Ascending aorta (tissue), 2 donors: Measurements from ENCODE around the gene ITSN1. TPM values are rescaled to one million over a fixed set of nuclear protein-coding genes. Genes with fewer than 3 reads are reported as not detected.
"Not testable (repeated sequence)": the region's sequence is repeated elsewhere in the genome, so short reads cannot be mapped to it uniquely, and the experiment has no call there.

Source experiments
- DNase-seq, 2 donors: peaks; one replicate each; pipeline ENCODE4 v3.0.0-alpha.2; 2019; ENCODE audit warnings: low spot score in 2 of 2
- H3K27ac ChIP-seq, 2 donors: fragments of 200-600 bp; sonication (generic); one replicate each; pipeline ENCODE4 v1.5.1; 2016 to 2017; ENCODE audit warnings: mild to moderate bottlenecking in 1 of 2
- H3K27me3 ChIP-seq: fragments of 200-600 bp; sonication (generic); one replicate; pipeline ENCODE4 v1.5.1; 2017
- H3K36me3 ChIP-seq, 2 donors: fragments of 200-600 bp; sonication (generic); one replicate each; pipeline ENCODE4 v1.5.1; 2016
- H3K4me1 ChIP-seq, 2 donors: fragments of 200-600 bp; sonication (generic); one replicate each; pipeline ENCODE4 v1.5.1; 2016 to 2017; ENCODE audit warnings: mild to moderate bottlenecking in 1 of 2
- H3K4me3 ChIP-seq, 2 donors: fragments of 200-600 bp; sonication (generic); one replicate each; pipeline ENCODE4 v1.5.1; 2016 to 2017; ENCODE audit warnings: mild to moderate bottlenecking in 1 of 2
- H3K9me3 ChIP-seq, 2 donors: fragments of 200-600 bp; sonication (generic); one replicate each; pipeline ENCODE4 v1.5.1; 2016
- intact Hi-C: fragments of 100-400 bp; cut with DNase I; formaldehyde crosslinking; loops from one replicate; pipeline ENCODE4 v1.15.1; 2023
- total RNA-seq: library from RNA; depleted of rRNA; stranded (reverse); fragments of >200 nt; gene quantifications from one replicate; pipeline ENCODE4 v1.1.0, GENCODE V29; 2016
- TF ChIP-seq, protein P1 (sequence below), 3 experiments: fragments of 200-600 bp in 2 of 3; fragments of 450-650 bp in 1 of 3; sonication (generic) in 2 of 3; IDR thresholded peaks; one replicate each; pipeline ENCODE4 v1.5.1; 2016 to 2019; ENCODE audit warnings: antibody characterized with exemption in 3 of 3, mild to moderate bottlenecking in 1 of 3, moderate library complexity in 1 of 3

The ITSN1 gene
- total RNA-seq, 1 donor from 2014 or later, result 95.0 TPM

DNA sequence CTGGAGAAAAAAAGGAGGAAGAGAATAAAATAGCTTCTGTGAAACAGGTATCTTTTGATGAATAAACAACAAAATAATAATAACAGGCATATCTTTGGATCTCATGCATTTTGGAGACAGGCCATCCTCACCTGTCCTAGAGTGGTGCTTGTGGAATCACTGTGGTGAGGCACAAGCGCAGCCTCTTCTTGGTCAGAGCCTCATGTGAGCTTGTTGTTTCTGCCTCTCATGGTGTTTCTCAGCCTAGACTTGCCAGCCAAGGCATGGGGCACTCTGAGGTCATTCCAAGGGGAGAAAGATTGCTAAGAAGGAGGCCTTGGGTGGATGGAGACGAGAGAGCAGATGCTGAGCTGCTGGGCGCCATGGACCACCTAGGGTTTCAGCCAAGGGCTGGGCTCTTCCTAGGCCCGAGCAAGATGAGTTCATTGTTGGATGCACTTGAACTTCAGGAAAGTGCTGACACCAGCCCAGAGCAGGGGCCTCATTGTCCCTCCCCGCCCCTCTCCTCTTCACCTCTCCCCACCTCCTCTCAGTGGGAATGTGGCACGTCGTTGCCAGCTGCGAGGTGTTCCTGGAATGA, 223.8 kb downstream of the ITSN1 start:
- H3K4me3 ChIP-seq, result no peak overlapping the region
- H3K4me1 ChIP-seq, result no peaks in the 10 kb centered on the region
- H3K27ac ChIP-seq, result no peak overlapping the region
- no peak for DNase-seq
- intact Hi-C loops, result no loop called here
- H3K9me3 ChIP-seq, result no peaks in the 10 kb centered on the region
- TF ChIP-seq, protein P1, sequence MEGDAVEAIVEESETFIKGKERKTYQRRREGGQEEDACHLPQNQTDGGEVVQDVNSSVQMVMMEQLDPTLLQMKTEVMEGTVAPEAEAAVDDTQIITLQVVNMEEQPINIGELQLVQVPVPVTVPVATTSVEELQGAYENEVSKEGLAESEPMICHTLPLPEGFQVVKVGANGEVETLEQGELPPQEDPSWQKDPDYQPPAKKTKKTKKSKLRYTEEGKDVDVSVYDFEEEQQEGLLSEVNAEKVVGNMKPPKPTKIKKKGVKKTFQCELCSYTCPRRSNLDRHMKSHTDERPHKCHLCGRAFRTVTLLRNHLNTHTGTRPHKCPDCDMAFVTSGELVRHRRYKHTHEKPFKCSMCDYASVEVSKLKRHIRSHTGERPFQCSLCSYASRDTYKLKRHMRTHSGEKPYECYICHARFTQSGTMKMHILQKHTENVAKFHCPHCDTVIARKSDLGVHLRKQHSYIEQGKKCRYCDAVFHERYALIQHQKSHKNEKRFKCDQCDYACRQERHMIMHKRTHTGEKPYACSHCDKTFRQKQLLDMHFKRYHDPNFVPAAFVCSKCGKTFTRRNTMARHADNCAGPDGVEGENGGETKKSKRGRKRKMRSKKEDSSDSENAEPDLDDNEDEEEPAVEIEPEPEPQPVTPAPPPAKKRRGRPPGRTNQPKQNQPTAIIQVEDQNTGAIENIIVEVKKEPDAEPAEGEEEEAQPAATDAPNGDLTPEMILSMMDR (IDR thresholded peaks at IDR 0.05), result no peak
- no peaks in the 10 kb centered on the region for H3K36me3 ChIP-seq
- no peaks in the 10 kb centered on the region for H3K27me3 ChIP-seq

- H3K36me3 ChIP-seq, result no peaks in the 10 kb centered on the region
- H3K27me3 ChIP-seq, result no peaks in the 10 kb centered on the region
- intact Hi-C loops, result no loop called here
- DNase-seq, result no peak
- TF ChIP-seq, protein P1 (IDR thresholded peaks at IDR 0.05), result no peak
- H3K4me3 ChIP-seq, result no peak overlapping the region
- H3K27ac ChIP-seq, result no peak overlapping the region
- H3K4me1 ChIP-seq, result no peaks in the 10 kb centered on the region
- H3K9me3 ChIP-seq, result no peaks in the 10 kb centered on the region
Measured at GRCh38 chr21:33866826-33867225, 224.5 kb downstream of the ITSN1 start.

GRCh38 chr21:33867868-33868267, 225.6 kb downstream of the ITSN1 start:
- H3K4me1 ChIP-seq, H3K36me3 ChIP-seq, H3K27me3 ChIP-seq, H3K4me3 ChIP-seq, H3K9me3 ChIP-seq, intact Hi-C loops, H3K27ac ChIP-seq, DNase-seq: not testable (repeated sequence)

- Histone ChIP-seq H3K27me3 (no peaks in the 10 kb centered on the region), H3K36me3 (no peaks in the 10 kb centered on the region), H3K4me1 (no peaks in the 10 kb centered on the region), H3K4me3 (no peak overlapping the region), H3K9me3 (no peaks in the 10 kb centered on the region), H3K27ac (no peak overlapping the region)
- TF ChIP-seq, protein P1 (IDR thresholded peaks at IDR 0.05), result no peak
- intact Hi-C loops, result no loop called here
- no peak for DNase-seq
Measured at GRCh38 chr21:33869873-33870272, 227.6 kb downstream of the ITSN1 start.

GRCh38 chr21:33870768-33871167, 228.5 kb downstream of the ITSN1 start:
- no peak overlapping the region for H3K27ac ChIP-seq
- TF ChIP-seq, protein P1 (IDR thresholded peaks at IDR 0.05), result no peak
- intact Hi-C loops, result no loop called here

DNA sequence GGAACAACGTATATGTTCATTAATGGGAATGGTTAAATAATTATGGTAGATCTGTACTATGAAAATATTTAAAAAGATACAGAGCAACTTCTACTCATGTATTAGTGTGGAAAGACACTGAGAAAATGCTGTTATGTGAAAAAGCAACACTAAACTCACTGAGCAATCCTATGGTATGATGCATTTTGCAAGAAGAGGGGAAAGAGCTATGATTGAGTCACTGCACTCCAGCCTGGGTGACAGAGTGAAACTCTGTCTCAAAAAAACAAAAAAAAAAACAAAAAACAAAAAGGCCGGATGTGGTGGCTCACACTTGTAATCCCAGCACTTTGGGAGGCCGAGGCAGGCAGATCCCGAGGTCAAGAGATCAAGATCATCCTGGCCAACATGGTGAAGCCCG, 228.9 kb downstream of the ITSN1 start:
- no peaks in the 10 kb centered on the region for H3K4me1 ChIP-seq
- DNase-seq, result no peak

More at GRCh38 chr21:33870768-33871167, 228.5 kb downstream of the ITSN1 start:
- no peak for DNase-seq
- H3K4me3 ChIP-seq, result no peak overlapping the region
- H3K36me3 ChIP-seq, result no peaks in the 10 kb centered on the region
- no peaks in the 10 kb centered on the region for H3K4me1 ChIP-seq
- H3K27me3 ChIP-seq, result no peaks in the 10 kb centered on the region
- no peaks in the 10 kb centered on the region for H3K9me3 ChIP-seq

More for the DNA sequence above, 228.9 kb downstream of the ITSN1 start:
- TF ChIP-seq, protein P1 (IDR thresholded peaks at IDR 0.05), result no peak
- H3K27ac ChIP-seq, result no peak overlapping the region
- intact Hi-C loops, result no loop called here
- H3K27me3 ChIP-seq, result no peaks in the 10 kb centered on the region
- H3K36me3 ChIP-seq, result no peaks in the 10 kb centered on the region
- no peaks in the 10 kb centered on the region for H3K9me3 ChIP-seq
- H3K4me3 ChIP-seq, result no peak overlapping the region
